HG03060 (cell line): ENCODE measurements around the gene FTH1.
"Not testable (repeated sequence)": the region's sequence is repeated elsewhere in the genome, so short reads cannot be mapped to it uniquely, and the experiment has no call there.

Experiments
- ATAC-seq: cut with Tn5 transposase; IDR thresholded peaks from one replicate; pipeline ENCODE4 v1.9.1; 2021; ENCODE audit warnings: low read depth, moderate number of reproducible peaks; ENCODE audit not compliant: unreplicated experiment

FTH1 gene

DNA sequence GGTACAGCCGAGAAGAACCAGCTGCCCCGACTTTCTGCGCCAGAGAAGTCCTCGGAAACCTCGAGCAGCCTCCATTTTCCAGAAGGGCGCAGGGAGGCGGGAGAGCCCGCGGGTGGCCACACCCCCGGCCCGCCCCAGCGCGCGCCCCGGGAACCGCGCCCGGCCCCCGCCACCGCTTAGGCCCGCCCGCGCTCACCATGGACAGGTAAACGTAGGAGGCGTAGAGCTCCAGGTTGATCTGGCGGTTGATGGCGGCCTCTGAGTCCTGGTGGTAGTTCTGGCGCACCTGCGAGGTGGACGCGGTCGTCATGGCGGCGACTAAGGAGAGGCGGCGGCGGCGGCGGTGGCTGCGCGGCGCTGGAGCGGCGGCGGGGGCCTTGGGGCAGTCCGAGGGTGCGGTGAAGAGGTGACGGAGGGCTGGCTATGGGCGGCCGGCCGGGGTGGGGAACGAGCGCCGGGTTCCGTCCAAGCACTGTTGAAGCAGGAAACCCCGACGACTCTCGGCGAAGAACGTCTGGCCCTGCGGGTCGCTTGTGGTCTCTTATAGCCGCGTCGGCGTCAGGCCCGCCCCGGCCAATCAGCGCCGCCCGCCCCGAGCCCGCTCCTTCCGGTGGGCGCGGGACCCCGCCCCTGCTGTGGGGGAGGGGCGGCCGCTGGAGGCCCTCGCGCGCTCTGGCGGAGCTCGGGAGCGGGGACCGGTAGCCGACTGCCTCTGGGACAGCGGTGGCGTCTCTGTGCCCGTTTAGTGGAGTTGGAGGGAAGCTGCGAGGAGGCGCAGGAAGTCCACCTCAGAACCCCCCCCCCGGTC lies at the start of gene FTH1:
Gene FTH1, minus strand, starts transcription at position 519 of the 808 bp plus-strand sequence. Its CDS starts 209 bp downstream, at position 310.
- ATAC-seq: no peak

DNA sequence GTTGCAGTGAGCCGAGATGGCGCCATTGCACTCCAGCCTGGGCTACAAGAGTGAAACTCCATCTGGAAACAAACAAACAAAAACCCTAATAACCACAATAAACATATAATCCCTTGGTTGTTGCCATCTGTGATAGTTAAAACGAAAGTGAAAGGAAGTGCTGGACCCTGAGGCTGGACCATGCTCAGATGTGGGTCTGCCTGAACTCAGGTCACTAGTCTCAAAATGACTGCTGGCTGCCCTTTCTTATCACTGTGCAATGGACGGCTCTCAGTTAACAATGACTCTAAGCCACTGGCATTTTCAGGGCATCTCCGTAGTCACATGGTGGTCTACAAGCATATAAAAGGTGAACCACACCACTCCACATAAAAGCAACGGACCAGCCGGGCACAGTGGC lies 48.2 kb upstream of the FTH1 start:
- ATAC-seq: no peak

DNA sequence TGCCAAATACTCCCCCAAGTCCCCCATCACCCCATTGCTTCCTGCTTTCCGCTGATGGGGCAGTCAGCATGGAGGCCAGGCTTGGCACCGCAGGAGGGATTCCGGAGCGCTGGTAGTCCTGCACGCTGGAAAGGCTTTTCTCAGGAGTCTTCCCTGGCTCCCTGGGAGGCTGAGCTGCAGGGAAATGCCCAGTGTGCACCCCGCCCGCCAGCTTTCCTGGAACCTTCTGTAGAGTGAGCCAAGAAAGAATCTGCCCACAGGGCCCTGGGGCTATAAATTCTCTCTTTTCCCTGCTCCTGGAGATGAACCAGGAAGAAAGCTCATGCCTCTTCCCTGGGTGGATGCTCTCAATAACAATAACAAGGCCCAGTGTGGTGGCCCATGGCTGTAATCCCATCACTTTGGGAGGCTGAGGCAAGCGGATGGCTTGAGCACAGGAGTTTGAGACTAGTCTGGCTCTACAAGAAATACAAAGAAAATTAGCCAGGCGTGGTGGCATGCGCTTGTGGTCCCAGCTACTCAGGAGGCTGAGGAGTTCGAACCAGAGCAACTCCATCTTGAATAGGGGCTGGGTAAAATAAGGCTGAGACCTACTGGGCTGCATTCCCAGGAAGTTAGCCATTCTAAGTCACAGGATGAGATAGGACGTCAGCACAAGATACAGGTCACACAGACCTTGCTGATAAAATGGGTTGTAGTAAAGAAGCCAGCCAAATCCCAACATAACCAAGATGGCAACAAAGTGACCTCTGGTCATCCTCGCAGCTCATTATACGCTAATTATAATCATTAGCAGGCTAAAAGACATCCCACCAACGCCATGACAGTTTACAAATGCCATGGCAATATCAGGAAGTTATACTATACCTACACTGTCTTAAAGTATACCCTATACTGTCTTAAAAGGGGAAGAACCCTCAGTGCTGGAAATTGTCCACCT lies 46.4 kb upstream of the FTH1 start:
- no peak for ATAC-seq

DNA sequence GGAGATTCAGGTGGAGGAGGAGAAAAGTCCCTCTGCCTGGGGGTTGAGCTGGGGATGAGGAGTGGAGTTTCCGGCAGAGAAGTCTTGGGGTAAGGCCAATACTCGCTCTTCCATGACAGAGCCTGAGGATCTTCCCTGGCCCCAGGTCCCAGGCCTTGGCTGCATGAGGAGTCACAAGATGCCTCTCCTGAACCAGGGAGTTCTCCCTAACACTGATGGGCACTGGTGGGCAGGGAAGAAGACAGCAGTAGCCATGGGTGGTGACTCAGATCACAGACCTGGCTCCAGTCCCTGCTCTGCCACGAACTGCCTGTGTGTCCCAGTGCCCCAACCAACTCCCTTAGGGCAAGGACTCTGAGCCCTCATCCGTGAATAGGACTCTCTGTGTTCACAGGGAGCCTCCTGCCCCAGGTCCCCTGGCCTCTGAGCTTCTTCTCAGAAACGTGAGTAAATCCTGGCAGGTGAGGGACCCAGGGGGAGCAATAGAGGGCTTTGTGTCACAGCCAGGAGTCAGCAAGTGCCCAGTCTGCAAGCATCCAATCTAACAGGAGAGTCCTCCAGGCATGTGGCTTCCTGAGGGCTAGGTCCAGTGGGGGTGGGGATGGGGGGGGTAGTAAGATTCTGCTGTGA lies 45.5 kb upstream of the FTH1 start:
- no peak for ATAC-seq

DNA sequence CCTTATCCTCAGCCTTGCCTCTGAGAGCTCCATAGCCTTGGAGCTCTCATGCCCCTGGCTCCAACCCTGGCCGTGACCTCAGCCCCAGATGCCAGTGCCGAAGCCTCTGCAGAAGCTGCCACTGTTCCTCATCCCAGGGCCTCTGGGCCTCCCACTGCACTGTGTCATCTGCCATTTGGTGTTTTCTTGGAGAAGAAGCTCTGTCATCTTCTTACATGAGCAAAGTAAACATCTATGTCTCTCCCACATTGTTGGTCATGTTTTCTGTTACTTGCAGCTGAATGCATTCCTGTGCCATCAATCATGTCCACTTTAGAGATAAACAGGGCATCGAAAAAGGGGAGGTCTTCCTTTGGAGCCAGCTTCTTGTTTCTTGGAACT lies 45.0 kb upstream of the FTH1 start:
- ATAC-seq: no peak

DNA sequence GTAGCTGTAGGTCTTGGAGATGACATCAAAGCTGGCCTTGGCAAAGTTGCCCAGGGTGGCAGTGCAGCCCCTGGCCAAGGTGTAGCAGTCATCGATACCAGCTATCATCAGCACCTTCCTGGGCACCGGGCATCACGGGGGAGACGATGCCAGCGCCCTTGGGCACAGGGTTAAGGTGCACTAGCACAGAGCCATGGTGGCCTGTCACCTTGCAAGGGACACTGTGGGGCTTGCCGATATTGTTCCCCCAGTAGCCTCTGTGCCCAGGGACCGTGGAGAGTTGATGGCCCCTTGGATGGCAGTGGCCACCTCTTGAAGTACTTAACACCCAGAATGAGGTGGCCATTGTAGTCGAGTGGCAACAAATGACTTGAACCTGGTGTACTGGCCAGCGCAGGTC lies 44.4 kb upstream of the FTH1 start:
- ATAC-seq: no peak

DNA sequence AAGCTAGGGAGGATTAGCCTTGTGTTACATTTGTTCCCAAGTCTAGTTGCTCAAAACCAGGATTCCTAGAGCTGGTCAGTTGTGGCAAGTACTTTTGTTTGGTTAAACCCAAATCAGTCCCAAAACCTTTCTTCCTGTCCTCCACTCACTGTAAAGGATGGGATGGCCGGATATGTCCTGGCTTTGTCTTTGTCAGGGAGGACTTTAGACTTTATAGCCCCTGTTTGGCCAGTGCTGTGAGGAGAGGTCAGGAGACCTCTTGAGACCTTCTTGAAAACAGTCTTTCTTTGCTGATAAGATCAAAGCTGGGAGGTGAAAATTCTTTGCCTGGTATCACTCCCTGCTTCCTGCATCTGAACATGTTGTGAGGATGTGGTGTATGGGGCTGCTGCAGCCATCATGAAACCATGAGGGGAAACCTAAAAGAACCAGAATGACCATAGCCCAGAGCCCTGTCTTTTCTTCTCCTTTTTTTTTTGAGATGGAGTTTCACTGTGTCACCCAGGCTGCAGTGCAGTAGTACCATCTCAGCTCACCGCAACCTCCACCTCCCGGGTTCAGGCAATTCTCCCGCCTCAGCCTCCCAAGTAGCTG lies 43.6 kb upstream of the FTH1 start:
- ATAC-seq: no peak

DNA sequence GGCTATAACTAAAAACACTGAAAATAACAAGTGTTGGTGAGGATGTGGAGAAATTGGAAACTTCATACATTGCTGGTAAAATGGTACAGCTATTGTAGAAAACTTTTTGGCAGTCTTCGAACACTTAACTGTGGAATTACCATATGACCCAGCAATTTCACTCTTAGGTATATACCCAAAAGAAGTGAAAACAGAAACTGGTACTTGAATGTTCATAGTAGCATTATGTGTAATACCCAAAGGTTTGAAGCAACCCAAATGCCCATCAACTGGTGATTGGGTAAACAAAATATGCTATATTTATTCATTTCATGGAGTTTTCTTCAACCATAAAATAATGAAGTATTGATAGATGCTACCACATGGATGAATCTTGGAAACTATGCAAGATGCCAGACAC lies 40.8 kb upstream of the FTH1 start:
- no peak for ATAC-seq

DNA sequence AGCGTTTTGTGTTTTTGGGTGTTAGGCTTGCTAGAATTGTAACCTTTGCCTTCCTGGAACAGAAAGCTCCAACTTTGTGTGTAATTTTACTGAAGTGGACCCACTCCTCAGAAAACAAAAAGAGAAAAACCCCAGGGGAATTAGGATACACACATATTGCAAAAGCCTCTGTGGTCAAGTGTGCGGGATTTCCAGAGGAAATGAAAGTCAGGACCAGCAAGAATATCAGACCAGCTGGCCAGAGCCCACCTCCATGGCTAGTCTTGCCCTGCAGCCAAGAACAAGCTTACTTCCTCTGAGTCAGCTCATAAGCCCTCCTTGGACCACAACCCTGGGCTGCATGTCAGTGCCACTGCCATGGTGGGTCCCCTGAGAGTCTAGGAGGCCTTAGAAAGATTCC lies 37.0 kb upstream of the FTH1 start:
- no peak for ATAC-seq

DNA sequence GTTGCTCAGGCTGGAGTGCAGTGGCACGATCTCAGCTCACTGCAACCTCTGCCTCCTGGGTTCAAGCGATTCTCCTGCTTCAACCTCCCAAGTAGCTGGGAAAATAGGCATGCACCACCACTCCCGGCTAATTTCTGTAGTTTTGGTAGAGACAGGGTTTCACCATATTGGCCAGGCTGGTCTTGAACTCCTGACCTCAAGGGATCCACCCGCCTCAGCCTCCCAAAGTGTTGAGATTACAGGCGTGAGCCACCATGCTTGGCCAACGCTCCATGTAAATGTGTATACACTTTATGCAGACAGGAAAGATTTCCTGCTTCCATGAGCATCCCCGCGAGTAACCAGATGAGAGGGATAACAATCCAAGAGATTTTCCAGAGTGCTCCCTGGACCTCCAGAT lies 34.8 kb upstream of the FTH1 start:
- ATAC-seq: not testable (repeated sequence)

DNA sequence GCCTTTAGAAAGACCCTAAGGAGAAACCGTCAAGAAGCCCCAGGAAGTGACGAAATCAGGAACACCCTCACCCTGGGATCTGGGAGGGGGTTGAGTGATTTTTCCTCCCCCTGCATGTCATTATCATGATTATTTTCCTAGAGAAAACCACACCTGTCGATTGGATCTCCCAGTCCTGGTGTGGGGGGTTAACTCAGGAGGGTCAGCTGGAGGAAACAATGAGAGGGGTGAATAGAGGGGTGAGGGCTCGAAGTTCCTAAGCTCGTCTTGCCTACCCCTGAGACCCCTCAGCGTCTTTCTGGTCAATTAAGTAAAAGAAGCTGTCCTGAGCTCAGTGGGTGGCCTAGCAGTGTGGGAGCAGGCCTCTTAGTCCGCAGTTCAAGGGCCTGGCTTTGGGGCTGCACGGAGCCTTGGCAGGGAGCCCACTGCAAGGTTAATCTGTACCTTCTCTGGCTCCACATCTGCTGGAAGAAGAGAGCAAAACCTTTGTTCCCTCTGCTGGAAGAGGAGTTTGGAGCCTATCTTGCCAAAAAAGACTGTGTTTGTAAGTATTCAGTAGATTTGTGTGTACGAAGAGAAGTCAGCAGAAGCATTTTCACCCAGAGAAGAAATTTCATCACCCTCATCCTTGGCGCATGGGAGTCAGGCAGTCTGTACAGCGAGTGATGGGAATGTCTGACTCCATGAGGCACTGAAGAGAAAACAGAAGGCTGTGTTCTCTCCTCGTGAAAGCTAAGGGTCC lies 34.2 kb upstream of the FTH1 start:
- ATAC-seq: no peak

DNA sequence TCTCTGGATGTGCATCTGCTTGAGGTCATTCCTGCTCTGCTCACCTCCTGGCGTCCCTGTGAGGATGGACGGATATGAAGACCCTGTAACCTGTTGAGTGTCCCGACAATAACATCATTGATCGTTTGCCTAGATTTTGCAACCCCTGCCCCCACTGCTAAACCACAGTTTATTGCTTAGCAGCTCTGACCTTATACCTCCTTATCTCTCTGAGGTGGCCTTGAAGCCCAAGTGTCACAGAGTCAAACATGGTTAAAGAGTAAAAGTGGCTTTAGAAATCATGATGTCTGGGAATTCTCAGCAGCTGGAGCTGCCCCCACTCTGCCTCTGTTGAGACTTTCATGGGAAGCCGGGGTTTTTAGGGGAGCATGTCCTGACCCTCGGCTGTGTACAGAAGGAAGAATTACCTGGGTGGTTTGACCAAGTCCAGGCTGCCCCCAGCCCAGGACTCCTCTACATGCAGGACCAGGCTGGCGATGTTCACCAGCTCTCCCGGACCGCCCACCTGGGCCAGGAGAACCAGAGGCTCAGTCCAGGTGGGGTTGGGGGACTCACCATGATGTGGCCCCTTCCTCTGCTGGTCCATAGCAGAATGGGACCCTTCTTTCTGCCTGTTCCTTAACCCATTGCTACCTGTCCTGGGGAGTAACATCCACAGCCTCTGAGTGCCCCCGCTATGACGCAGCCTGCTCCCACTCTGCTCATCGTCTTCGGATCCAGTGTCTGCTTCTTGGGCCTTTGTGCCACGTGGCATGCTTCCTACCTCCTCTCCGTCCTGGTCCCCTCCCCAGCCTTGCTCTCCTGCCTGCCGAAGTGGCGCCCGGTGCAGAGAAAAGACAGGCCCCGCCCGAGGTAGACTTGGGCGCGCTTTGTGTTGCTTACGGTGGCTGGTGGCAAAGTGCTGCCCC lies 33.4 kb upstream of the FTH1 start:
- ATAC-seq: no peak

DNA sequence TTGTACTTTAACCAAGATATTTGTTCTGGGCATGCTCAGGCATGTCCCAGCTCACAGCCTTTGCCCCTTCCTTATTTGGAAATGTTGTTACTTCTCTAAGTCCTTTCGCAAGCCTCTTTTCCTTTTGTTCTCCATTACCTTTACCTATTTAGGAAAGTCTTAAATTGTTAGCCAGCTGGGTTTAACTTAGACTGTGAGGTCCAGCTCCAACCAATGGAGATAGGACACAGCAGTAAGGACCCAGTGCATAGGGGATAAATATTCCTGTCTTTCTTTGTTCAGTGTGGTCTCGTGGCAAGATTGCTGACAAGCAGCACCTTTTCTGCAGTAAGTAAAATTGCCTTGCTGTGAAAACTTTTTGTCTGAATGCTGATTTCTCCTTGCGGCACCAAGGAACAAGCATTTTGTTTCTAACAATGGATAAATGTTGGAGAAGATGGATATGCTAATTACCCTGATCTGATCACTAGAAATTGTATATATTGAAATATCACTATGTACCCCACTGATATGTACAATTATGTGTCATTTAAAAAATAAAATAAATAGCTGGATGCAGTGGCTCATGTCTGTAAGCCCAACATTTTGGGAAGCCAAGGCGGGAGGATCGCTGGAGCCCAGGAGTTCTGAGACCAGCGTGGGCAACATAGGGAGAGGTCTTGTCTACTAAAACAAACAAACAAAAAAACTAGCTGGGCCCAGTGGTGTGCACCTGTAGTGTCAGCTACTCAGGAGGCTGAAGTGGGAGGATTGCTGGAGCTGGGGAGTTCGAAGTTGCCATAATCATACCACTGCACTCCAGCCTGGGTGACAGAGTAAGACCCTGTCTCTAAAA lies 31.9 kb upstream of the FTH1 start:
- ATAC-seq: no peak

DNA sequence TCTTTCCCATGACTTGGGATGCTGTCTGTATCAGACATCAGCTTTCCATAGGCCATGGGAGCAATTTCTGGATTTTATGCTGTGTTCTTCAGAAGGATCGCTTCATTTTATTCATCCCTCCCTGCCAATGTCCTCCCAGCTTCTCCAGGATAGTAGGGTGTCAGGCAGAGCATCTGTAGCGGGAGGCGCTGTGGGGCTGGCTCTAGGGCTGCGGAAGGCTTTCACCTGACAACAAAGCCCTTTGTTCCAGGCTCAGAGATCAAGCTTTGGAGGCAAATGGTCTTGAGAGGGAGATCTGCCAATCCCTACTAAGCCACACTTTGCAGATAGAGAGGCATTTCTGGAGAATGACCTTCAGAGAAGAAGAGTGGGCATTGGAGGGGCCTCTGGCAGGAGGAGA lies 29.5 kb upstream of the FTH1 start:
- ATAC-seq: no peak

DNA sequence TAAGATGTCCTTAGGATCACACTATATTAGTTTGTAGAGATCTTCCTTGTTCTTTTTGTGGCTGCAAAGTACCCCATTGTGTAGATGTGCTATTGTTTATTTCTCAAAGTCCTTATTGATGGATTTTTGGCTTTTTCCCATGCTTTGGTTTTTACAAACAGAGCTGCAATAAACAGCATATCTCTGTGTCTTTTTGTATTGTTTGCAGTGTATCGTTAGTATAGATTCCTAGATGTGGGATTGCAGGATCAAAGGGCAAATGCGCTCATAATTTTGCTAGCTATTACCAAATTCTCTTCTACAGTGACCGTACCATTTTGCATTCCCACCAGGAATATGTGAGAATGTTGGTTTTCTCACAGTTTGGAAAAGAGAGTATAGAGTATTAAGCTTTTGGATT lies 27.5 kb upstream of the FTH1 start:
- ATAC-seq: no peak

DNA sequence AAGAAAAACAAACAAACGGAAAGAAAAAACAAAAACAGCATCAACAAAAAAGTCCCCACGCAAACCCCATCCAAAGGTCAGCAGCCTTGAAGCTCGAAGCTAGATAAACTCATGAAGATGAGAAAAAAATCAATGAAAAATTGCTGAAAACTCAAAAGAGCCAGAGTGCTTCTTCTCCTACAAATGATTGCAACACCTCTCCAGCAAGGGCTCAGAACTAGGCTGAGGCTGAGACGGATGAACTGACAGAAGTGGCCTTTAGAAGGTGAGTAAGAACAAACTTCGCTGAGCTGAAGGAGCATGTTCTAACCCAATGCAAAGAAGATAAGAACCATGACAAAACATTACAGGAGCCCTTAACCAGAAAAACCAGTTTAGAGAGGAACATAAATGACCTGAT lies 18.4 kb upstream of the FTH1 start:
- no peak for ATAC-seq

DNA sequence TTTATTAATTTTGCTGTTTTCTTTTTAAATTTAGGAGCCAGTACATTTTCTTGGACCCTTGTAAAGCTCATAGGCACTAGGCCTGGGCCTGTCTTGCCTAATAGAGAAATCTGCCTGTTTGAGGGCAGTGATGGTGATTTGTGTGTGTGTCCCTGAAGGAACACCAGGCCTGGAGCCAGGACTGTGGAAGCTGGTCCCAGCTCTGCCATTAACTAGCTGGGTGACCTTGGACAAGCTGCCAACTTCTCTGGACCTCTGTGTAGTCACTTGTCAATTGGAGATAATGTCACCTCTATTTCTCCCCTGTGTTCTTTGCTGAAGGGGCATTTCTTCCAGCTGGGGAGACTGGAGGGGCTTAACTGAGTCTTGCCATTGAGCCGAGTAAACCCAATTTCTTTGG lies 16.0 kb upstream of the FTH1 start:
- no peak for ATAC-seq

DNA sequence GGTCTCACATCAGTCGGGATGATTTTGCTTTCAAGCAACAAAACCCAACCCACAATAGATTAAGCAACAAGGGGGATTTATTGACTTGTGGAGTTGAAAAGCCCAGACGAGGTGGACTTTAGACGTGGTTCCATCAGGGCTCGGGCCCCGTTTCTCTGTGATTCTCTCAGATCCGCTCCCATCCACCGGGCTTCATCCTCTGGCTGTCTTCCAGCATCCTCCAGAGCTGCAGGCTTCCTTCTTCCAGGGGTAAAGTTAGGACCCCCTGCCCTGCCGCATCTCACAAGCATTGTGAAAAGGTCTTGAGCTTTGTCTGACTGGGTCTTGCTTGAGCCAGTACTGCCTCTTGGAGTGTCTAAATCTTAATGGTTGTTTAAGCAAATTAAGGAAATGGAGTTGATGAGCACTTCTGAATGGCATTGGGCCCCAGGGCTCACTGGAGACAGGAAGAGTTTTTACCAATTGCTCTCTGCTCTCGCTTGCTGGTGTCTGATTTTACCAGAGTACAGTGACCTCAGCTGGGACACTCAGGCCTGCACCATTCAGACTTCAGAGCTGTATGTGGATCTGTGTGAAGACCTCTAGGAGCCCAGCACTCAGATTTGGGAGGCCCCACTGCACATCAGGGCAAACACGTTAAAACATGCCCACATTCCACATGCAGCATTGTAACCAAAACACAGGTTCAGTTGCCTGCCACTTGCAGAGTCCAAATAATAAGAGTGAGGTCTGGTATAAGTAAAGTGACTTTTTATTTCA lies 13.5 kb upstream of the FTH1 start:
- no peak for ATAC-seq
